Thoracic aorta (tissue), 2 donors: ENCODE measurements around the gene CTSH. TPM values are rescaled to one million over a fixed set of nuclear protein-coding genes. Genes with fewer than 3 reads are reported as not detected.

Experiments
- ATAC-seq: fragments of 150-250 bp; one replicate; pipeline ENCODE4 v1.8.0; 2017; ENCODE audit warnings: low read depth; ENCODE audit not compliant: insufficient number of reproducible peaks, low FRiP score
- DNase-seq: peaks from one replicate; pipeline ENCODE4 v3.0.0-alpha.2; 2020; ENCODE audit warnings: low spot score
- H3K27ac ChIP-seq, 2 donors: fragments of 200-600 bp; sonication (generic); 1 replicate in 1 of 2; 2 replicates in 1 of 2; pipeline ENCODE4 v1.5.1; 2016; ENCODE audit warnings: mild to moderate bottlenecking in 2 of 2, moderate library complexity in 2 of 2
- H3K27me3 ChIP-seq: fragments of 200-600 bp; sonication (generic); replicated peaks from 2 replicates; pipeline ENCODE4 v1.6.0; 2016; ENCODE audit warnings: mild to moderate bottlenecking; ENCODE audit not compliant: insufficient read depth
- H3K36me3 ChIP-seq: fragments of 200-600 bp; sonication (generic); one replicate; pipeline ENCODE4 v1.5.1; 2016
- H3K4me1 ChIP-seq, 2 donors: fragments of 200-600 bp; sonication (generic); 1 replicate in 1 of 2; 2 replicates in 1 of 2; pipeline versions ENCODE4 v1.5.1 to v1.6.0; 2016; ENCODE audit warnings: low read depth in 2 of 2, mild to moderate bottlenecking in 1 of 2; ENCODE audit not compliant: control insufficient read depth in 1 of 2
- H3K4me3 ChIP-seq: fragments of 200-600 bp; sonication (generic); 2 replicates; pipeline ENCODE4 v1.5.1; 2016; ENCODE audit warnings: mild to moderate bottlenecking
- H3K9me3 ChIP-seq: fragments of 200-600 bp; sonication (generic); 2 replicates; pipeline ENCODE4 v1.5.1; 2016
- CTCF ChIP-seq: fragments of 200-600 bp; sonication (generic); IDR thresholded peaks from one replicate; pipeline ENCODE4 v1.5.1; 2019; ENCODE audit warnings: antibody characterized with exemption
- total RNA-seq, 2 donors: library from RNA; depleted of rRNA; stranded (reverse); fragments of >200 nt; gene quantifications; one replicate each; pipeline versions ENCODE4 v1.1.0 to v1.2.3, GENCODE V29; 2016

The CTSH gene
- total RNA-seq, 2 donors from 2014 or later: 136 to 149 TPM

DNA sequence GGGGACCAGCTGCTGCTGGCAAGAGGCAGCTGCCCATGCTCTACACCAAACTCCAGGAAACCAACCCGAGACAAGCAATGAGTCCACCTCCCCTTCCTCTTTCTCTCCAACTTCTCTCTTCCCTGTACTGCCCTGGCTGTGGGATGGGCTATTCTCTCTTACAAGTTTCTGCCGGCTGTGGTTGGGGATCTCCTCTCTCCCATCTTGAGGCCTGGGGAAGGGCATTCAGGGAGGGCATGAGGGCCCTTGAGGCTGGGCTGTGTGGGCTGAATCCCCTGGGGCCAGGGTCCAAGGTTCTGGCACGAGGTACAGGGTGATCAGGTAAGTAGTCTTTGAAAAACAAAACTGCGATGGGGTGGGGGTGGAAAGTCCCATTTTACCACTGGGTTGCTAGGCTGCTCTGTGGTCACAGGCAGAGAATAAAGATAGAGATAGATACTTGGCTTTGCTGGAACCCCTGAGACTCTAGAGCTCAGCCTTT, 32.3 kb upstream of the CTSH start:
- Histone ChIP-seq H3K36me3 (no peaks in the 10 kb centered on the region), H3K27ac (no peak overlapping the region), H3K4me3 (no peak overlapping the region), H3K4me1 (peaks cover 0 to 5% of the 10 kb centered on the region in 2 donors), H3K9me3 (no peaks in the 10 kb centered on the region), H3K27me3 (no peaks in the 10 kb centered on the region)
- TF ChIP-seq CTCF: no peak
- DNase-seq (no peak), ATAC-seq (no peak)

GRCh38 chr15:78976691-78977090, 31.8 kb upstream of the CTSH start:
- no peak for ATAC-seq
- TF ChIP-seq CTCF: no peak
- Histone ChIP-seq H3K4me1 (peaks cover 0 to 5% of the 10 kb centered on the region in 2 donors), H3K9me3 (no peaks in the 10 kb centered on the region), H3K27ac (no peak overlapping the region), H3K27me3 (no peaks in the 10 kb centered on the region), H3K4me3 (no peak overlapping the region), H3K36me3 (no peaks in the 10 kb centered on the region)
- DNase-seq: no peak

DNA sequence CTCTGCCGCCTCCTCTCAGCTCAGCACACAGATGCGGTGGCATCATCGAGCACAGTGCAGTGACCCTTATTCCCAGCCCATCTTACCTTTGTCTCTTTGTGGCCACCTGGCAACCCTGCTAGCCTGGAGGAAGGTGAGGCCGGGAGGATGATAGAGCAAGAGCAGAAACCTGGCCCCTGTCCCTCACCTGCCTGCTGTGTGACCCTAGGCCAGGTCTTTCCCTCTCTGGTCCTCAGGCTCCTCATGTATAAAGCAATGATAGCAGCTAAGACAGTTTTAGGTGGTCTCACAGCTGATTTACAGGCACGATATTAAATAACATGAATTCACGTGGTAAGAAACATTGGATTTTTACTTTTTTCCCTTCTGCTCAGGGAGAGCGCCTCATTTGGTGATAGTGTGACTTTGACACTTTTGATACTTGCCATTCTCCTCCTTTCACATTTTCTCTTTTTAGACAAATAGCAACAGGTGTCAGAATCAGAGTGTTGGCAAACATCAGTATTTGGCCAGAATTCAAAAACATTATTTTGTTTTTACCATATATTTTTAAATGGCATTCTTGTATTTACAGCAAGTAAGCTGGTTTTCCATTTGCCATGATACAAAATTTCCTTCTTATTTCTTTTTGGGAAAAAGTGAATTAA, 29.5 kb upstream of the CTSH start:
- Histone ChIP-seq H3K27me3 (no peaks in the 10 kb centered on the region), H3K9me3 (no peaks in the 10 kb centered on the region), H3K4me3 (no peak overlapping the region), H3K27ac (no peak overlapping the region), H3K36me3 (no peaks in the 10 kb centered on the region), H3K4me1 (peaks cover 19 to 22% of the 10 kb centered on the region in 2 donors)
- TF ChIP-seq CTCF: no peak
- DNase-seq (no peak), ATAC-seq (no peak)

GRCh38 chr15:78969687-78970349, 25.0 kb upstream of the CTSH start:
- TF ChIP-seq CTCF: no peak
- peaks cover 19 to 25% of the 10 kb centered on the region in 2 donors for H3K4me1 ChIP-seq
- no peaks in the 10 kb centered on the region for H3K9me3 ChIP-seq
- H3K27ac ChIP-seq: peak overlapping the region; percentile 67 to 84
- H3K27me3 ChIP-seq: no peaks in the 10 kb centered on the region
- ATAC-seq: peak; percentile 75
- DNase-seq: no peak
- peak overlapping the region; percentile 54 for H3K4me3 ChIP-seq
- no peaks in the 10 kb centered on the region for H3K36me3 ChIP-seq

DNA sequence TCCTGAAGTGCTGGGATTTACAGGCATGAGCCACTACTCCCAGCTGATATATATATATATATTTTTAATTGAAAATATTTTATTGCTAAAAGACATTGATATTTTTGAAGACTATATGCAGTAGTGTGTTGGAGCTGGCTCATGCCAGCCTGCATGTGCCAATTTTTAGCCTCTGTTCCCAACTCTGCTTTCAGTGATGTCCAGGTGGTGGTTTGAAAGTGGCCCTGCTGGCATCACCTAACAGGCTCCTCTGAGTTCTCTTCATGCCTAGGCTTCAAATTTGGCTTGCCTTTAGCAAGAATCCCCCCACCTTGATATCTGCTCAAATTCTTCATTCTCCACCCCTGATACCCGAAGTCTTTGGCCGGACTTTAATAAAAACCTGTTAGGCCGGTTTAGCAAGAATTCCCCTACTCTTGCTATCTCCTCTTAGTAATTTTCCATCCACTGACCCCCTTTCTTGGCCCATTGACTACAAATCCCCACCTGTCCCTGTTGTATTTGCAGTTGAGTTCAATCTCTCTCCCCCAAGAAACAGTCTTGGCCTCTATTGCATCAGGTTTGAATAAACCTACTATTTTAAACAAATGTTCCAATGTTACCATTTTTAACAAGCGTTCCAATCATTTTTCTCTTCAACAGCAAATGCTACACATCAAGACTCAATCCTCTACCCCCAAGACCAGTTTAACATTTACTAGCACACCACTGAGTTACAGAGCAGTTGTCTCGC, 23.9 kb upstream of the CTSH start:
- peaks cover 19 to 25% of the 10 kb centered on the region in 2 donors for H3K4me1 ChIP-seq
- no peaks in the 10 kb centered on the region for H3K36me3 ChIP-seq
- H3K27me3 ChIP-seq: no peaks in the 10 kb centered on the region
- peak overlapping the region; percentile 67 to 84 for H3K27ac ChIP-seq
- no peak for DNase-seq
- no peak overlapping the region for H3K4me3 ChIP-seq
- ATAC-seq: no peak
- no peak for TF ChIP-seq CTCF
- H3K9me3 ChIP-seq: no peaks in the 10 kb centered on the region
